Measurements from ENCODE around the gene SLC30A7. TPM values are rescaled to one million over a fixed set of nuclear protein-coding genes. Genes with fewer than 3 reads are reported as not detected.

The SLC30A7 gene
- total RNA-seq, 2 donors from 2014 or later = 27.5 to 29.7 TPM

GRCh38 chr1:101003012-101003650, 107.2 kb downstream of the SLC30A7 start:
- intact Hi-C loops (cut with DNase I) = loop anchor here in 1 of 2 donors (5.0 kb wide), 1 partner anchor 1531 kb away; no protein-coding TSS in a partner anchor
- DNase-seq (ENCODE audit: low spot score) = no peak

- intact Hi-C loops (cut with DNase I) = loop anchor here in 1 of 2 donors (5.0 kb wide), 1 partner anchor 1532 kb away; no protein-coding TSS in a partner anchor
- no peak for DNase-seq (ENCODE audit: low spot score)
Measured at GRCh38 chr1:101004061-101004460, 108.2 kb downstream of the SLC30A7 start.

- no peak for DNase-seq (ENCODE audit: low spot score)
- intact Hi-C loops (cut with DNase I) = loop anchor here in 1 of 2 donors (5.0 kb wide), 1 partner anchor 1532 kb away; no protein-coding TSS in a partner anchor
Measured at GRCh38 chr1:101004670-101005069, 108.8 kb downstream of the SLC30A7 start.

- intact Hi-C loops (cut with DNase I) = no loop called here
- DNase-seq (ENCODE audit: low spot score) = no peak
Measured at GRCh38 chr1:101005183-101005582, 109.3 kb downstream of the SLC30A7 start.

GRCh38 chr1:101005871-101006270, 110.0 kb downstream of the SLC30A7 start:
- intact Hi-C loops (cut with DNase I) = no loop called here
- no peak for DNase-seq (ENCODE audit: low spot score)

GRCh38 chr1:101006553-101006952, 110.7 kb downstream of the SLC30A7 start:
- intact Hi-C loops (cut with DNase I) = no loop called here
- no peak for DNase-seq (ENCODE audit: low spot score)

- DNase-seq (ENCODE audit: low spot score) = no peak
- intact Hi-C loops (cut with DNase I) = no loop called here
Measured at GRCh38 chr1:101008229-101008834, 112.4 kb downstream of the SLC30A7 start.

GRCh38 chr1:101013776-101014175, 117.9 kb downstream of the SLC30A7 start:
- intact Hi-C loops (cut with DNase I) = loop anchor here in 1 of 2 donors (2.0 to 5.0 kb wide), 2 partner anchors 25 to 476 kb away; partner anchors contain the start of gene GPR88
- no peak for DNase-seq (ENCODE audit: low spot score)

- intact Hi-C loops (cut with DNase I) = no loop called here
- no peak for DNase-seq (ENCODE audit: low spot score)
Measured at GRCh38 chr1:101017448-101017847, 121.6 kb downstream of the SLC30A7 start.

GRCh38 chr1:101022294-101022693, 126.4 kb downstream of the SLC30A7 start:
- no peak for DNase-seq (ENCODE audit: low spot score)

GRCh38 chr1:101025283-101025656, 129.4 kb downstream of the SLC30A7 start:
- DNase-seq (ENCODE audit: low spot score) = no peak
- intact Hi-C loops (cut with DNase I) = no loop called here

More at GRCh38 chr1:101022294-101022693, 126.4 kb downstream of the SLC30A7 start:
- intact Hi-C loops (cut with DNase I) = no loop called here

- DNase-seq (ENCODE audit: low spot score) = peak; percentile 97
- intact Hi-C loops (cut with DNase I) = no loop called here
Measured at GRCh38 chr1:101025657-101026429, 130.0 kb downstream of the SLC30A7 start, which contains the start of gene DPH5. Gene DPH5 (minus strand): TSS chr1:101025784. CDS start chr1:101025443, 341 bp downstream.

GRCh38 chr1:101026430-101026788, 130.5 kb downstream of the SLC30A7 start:
- intact Hi-C loops (cut with DNase I) = no loop called here
- DNase-seq (ENCODE audit: low spot score) = no peak

- intact Hi-C loops (cut with DNase I) = no loop called here
Measured at GRCh38 chr1:101027194-101027772, 131.4 kb downstream of the SLC30A7 start.

GRCh38 chr1:101028466-101028865, 132.6 kb downstream of the SLC30A7 start:
- no peak for DNase-seq (ENCODE audit: low spot score)
- intact Hi-C loops (cut with DNase I) = no loop called here

More at GRCh38 chr1:101027194-101027772, 131.4 kb downstream of the SLC30A7 start:
- DNase-seq (ENCODE audit: low spot score) = no peak

GRCh38 chr1:101029184-101029583, 133.3 kb downstream of the SLC30A7 start:
- DNase-seq (ENCODE audit: low spot score) = no peak
- intact Hi-C loops (cut with DNase I) = no loop called here

GRCh38 chr1:101030881-101031280, 135.0 kb downstream of the SLC30A7 start:
- no peak for DNase-seq (ENCODE audit: low spot score)
- intact Hi-C loops (cut with DNase I) = no loop called here
